ENCODE measurements around the gene SLC16A2.
"Not testable (repeated sequence)": the region's sequence is repeated elsewhere in the genome, so short reads cannot be mapped to it uniquely, and the experiment has no call there.

Gene SLC16A2

GRCh38 chrX:74448669-74449068, 27.4 kb downstream of the SLC16A2 start:
- DNase-seq = no peak

- DNase-seq = no peak
These were observed 28.1 kb downstream of the SLC16A2 start for GRCh38 chrX:74449322-74449936.

GRCh38 chrX:74449937-74450330, 28.6 kb downstream of the SLC16A2 start:
- DNase-seq = no peak

- no peak for DNase-seq
These were observed 29.6 kb downstream of the SLC16A2 start for GRCh38 chrX:74450803-74451449.

GRCh38 chrX:74451450-74452198, 30.3 kb downstream of the SLC16A2 start:
- DNase-seq = no peak

GRCh38 chrX:74452199-74452481, 30.8 kb downstream of the SLC16A2 start:
- no peak for DNase-seq

GRCh38 chrX:74453178-74453577, 31.9 kb downstream of the SLC16A2 start:
- DNase-seq = no peak

GRCh38 chrX:74454233-74454632, 32.9 kb downstream of the SLC16A2 start:
- DNase-seq = not testable (repeated sequence)

GRCh38 chrX:74458736-74459135, 37.4 kb downstream of the SLC16A2 start:
- DNase-seq = no peak

GRCh38 chrX:74461384-74461783, 40.1 kb downstream of the SLC16A2 start:
- no peak for DNase-seq

GRCh38 chrX:74464722-74465121, 43.4 kb downstream of the SLC16A2 start:
- DNase-seq = no peak

GRCh38 chrX:74465424-74465823, 44.1 kb downstream of the SLC16A2 start:
- no peak for DNase-seq

GRCh38 chrX:74467656-74468055, 46.4 kb downstream of the SLC16A2 start:
- DNase-seq = no peak

- DNase-seq = not testable (repeated sequence)
These were observed 51.8 kb downstream of the SLC16A2 start for GRCh38 chrX:74473116-74473515.

GRCh38 chrX:74490247-74490646, 69.0 kb downstream of the SLC16A2 start:
- DNase-seq = no peak

- no peak for DNase-seq
These were observed 71.5 kb downstream of the SLC16A2 start for GRCh38 chrX:74492720-74493201.

- no peak for DNase-seq
These were observed 72.5 kb downstream of the SLC16A2 start for GRCh38 chrX:74493806-74494205.

GRCh38 chrX:74498924-74499323, 77.6 kb downstream of the SLC16A2 start:
- no peak for DNase-seq

- DNase-seq = no peak
These were observed 78.8 kb downstream of the SLC16A2 start for GRCh38 chrX:74500067-74500466.

GRCh38 chrX:74500555-74500954, 79.3 kb downstream of the SLC16A2 start:
- DNase-seq = no peak

- DNase-seq = no peak
These were observed 84.1 kb downstream of the SLC16A2 start for GRCh38 chrX:74505437-74505836.

GRCh38 chrX:74506317-74507115, 85.2 kb downstream of the SLC16A2 start:
- DNase-seq = no peak

GRCh38 chrX:74507191-74507590, 85.9 kb downstream of the SLC16A2 start:
- DNase-seq = no peak
